WTC11 (cell line): ENCODE measurements around the gene SRXN1. TPM values are rescaled to one million over a fixed set of nuclear protein-coding genes. Genes with fewer than 3 reads are reported as not detected.

Experiments
- ATAC-seq: fragments of 200-7000 bp; cut with Tn5 transposase; 2 replicates; pipeline ENCODE4 v1.10.0; 2021; ENCODE audit warnings: mild to moderate bottlenecking, moderate library complexity
- CTCF ChIA-PET: fragments of 300-600 bp; sonication (Branson Sonifier 250); formaldehyde crosslinking; loops from one replicate; lab custom pipeline; 2021; ENCODE audit warnings: antibody characterized with exemption; lab: Charles Lee
- POLR2A ChIA-PET: fragments of 350-600 bp; sonication (Branson Sonifier 250); formaldehyde crosslinking; loops from one replicate; lab custom pipeline; 2021; ENCODE audit warnings: antibody characterized with exemption; lab: Charles Lee
- DNase-seq: peaks from one replicate; pipeline ENCODE4 v3.0.0; 2021; ENCODE audit warnings: low spot score
- H3K27ac Mint-ChIP-seq: 2 replicates; pipeline ENCODE4 v1.8.0; 2021; ENCODE audit warnings: mixed read lengths
- H3K27me3 Mint-ChIP-seq: 2 replicates; pipeline ENCODE4 v1.8.0; 2021; ENCODE audit warnings: low read depth, mild to moderate bottlenecking, moderate library complexity, mixed read lengths
- H3K36me3 Mint-ChIP-seq: 2 replicates; pipeline ENCODE4 v1.8.0; 2021; ENCODE audit warnings: mixed read lengths
- H3K4me1 Mint-ChIP-seq: 2 replicates; pipeline ENCODE4 v1.8.0; 2022; ENCODE audit warnings: mixed read lengths
- H3K4me3 Mint-ChIP-seq: 2 replicates; pipeline ENCODE4 v1.8.0; 2021; ENCODE audit warnings: mild to moderate bottlenecking, moderate library complexity, mixed read lengths
- H3K9me3 Mint-ChIP-seq: 2 replicates; pipeline ENCODE4 v1.8.0; 2021; ENCODE audit warnings: mixed read lengths
- AR ChIP-seq: fragments of 250-450 bp; sonication (Bioruptor Pico); IDR thresholded peaks from 2 replicates; pipeline ENCODE4 v1.9.0; 2021; ENCODE audit warnings: mild to moderate bottlenecking
- ATF2 ChIP-seq: sonication (generic); formaldehyde crosslinking; IDR thresholded peaks from 2 replicates; pipeline ENCODE4 v1.8.1; 2022; ENCODE audit warnings: low read depth, missing genetic modification reagents, borderline replicate concordance
- CBFB ChIP-seq: sonication (generic); formaldehyde crosslinking; IDR thresholded peaks from 2 replicates; pipeline ENCODE4 v1.8.1; 2022; ENCODE audit warnings: mild to moderate bottlenecking, low read depth, missing genetic modification reagents
- E2F4 ChIP-seq: sonication (generic); formaldehyde crosslinking; IDR thresholded peaks from 2 replicates; pipeline ENCODE4 v1.8.1; 2022; ENCODE audit warnings: low read depth, mild to moderate bottlenecking, moderate library complexity, missing genetic modification reagents, borderline replicate concordance
- ETV6 ChIP-seq: sonication (generic); formaldehyde crosslinking; IDR thresholded peaks from 2 replicates; pipeline ENCODE4 v1.8.1; 2022; ENCODE audit warnings: mild to moderate bottlenecking, missing genetic modification reagents
- KAT7 ChIP-seq: sonication (generic); formaldehyde crosslinking; IDR thresholded peaks from 2 replicates; pipeline ENCODE4 v1.8.1; 2023; ENCODE audit warnings: missing genetic modification reagents, mild to moderate bottlenecking, borderline replicate concordance
- MXD4 ChIP-seq: fragments of 250-450 bp; sonication (Bioruptor Pico); IDR thresholded peaks from 2 replicates; pipeline ENCODE4 v1.8.0; 2021; ENCODE audit warnings: mild to moderate bottlenecking, moderate library complexity, borderline replicate concordance
- NFATC4 ChIP-seq: fragments of 250-450 bp; sonication (Bioruptor Pico); IDR thresholded peaks from 2 replicates; pipeline ENCODE4 v1.9.0; 2021; ENCODE audit warnings: mild to moderate bottlenecking
- NFYB ChIP-seq: sonication (generic); formaldehyde crosslinking; conservative IDR thresholded peaks from 2 replicates; pipeline ENCODE4 v1.8.0; 2022; ENCODE audit warnings: low read depth, missing genetic modification reagents
- NR2C2 ChIP-seq: sonication (generic); formaldehyde crosslinking; IDR thresholded peaks from 2 replicates; pipeline ENCODE4 v1.8.0; 2022; ENCODE audit warnings: mild to moderate bottlenecking, missing genetic modification reagents
- OVOL2 ChIP-seq: fragments of 250-450 bp; sonication (Bioruptor Pico); IDR thresholded peaks from 2 replicates; pipeline ENCODE4 v1.9.0; 2021; ENCODE audit warnings: mild to moderate bottlenecking, borderline replicate concordance
- PRRX2 ChIP-seq: fragments of 250-450 bp; sonication (Bioruptor Pico); IDR thresholded peaks from 2 replicates; pipeline ENCODE4 v1.8.0; 2021; ENCODE audit warnings: mild to moderate bottlenecking
- RORB ChIP-seq: fragments of 250-450 bp; sonication (Bioruptor Pico); IDR thresholded peaks from 2 replicates; pipeline ENCODE4 v1.9.0; 2021; ENCODE audit warnings: mild to moderate bottlenecking
- SP1 ChIP-seq: sonication (generic); formaldehyde crosslinking; conservative IDR thresholded peaks from 2 replicates; pipeline ENCODE4 v1.8.1; 2022; ENCODE audit warnings: missing genetic modification reagents
- TP53 ChIP-seq: sonication (generic); formaldehyde crosslinking; IDR thresholded peaks from 2 replicates; pipeline ENCODE4 v1.8.1; 2023; ENCODE audit warnings: mild to moderate bottlenecking, missing genetic modification reagents
- ZBTB21 ChIP-seq: sonication (generic); formaldehyde crosslinking; IDR thresholded peaks from 2 replicates; pipeline ENCODE4 v1.8.1; 2023; ENCODE audit warnings: mild to moderate bottlenecking, missing genetic modification reagents, borderline replicate concordance
- ZNF219 ChIP-seq: sonication (generic); formaldehyde crosslinking; IDR thresholded peaks from 2 replicates; pipeline ENCODE4 v1.8.0; 2023; ENCODE audit warnings: missing genetic modification reagents, mild to moderate bottlenecking, borderline replicate concordance
- ZNF317 ChIP-seq: sonication (generic); formaldehyde crosslinking; IDR thresholded peaks from 2 replicates; pipeline ENCODE4 v1.8.1; 2023; ENCODE audit warnings: low read depth, mild to moderate bottlenecking, moderate library complexity, missing genetic modification reagents, borderline replicate concordance
- ZNF396 ChIP-seq: fragments of 250-450 bp; sonication (Bioruptor Pico); IDR thresholded peaks from 2 replicates; pipeline ENCODE4 v1.8.0; 2021; ENCODE audit warnings: mild to moderate bottlenecking, moderate library complexity, borderline replicate concordance
- ZNF416 ChIP-seq: fragments of 250-450 bp; sonication (Bioruptor Pico); IDR thresholded peaks from 2 replicates; pipeline ENCODE4 v1.9.0; 2021; ENCODE audit warnings: mild to moderate bottlenecking, inconsistent platforms
- ZNF425 ChIP-seq: fragments of 250-450 bp; sonication (Bioruptor Pico); conservative IDR thresholded peaks from 2 replicates; pipeline ENCODE4 v1.9.0; 2021; ENCODE audit warnings: mild to moderate bottlenecking
- ZNF532 ChIP-seq: fragments of 250-450 bp; sonication (Bioruptor Pico); IDR thresholded peaks from 2 replicates; pipeline ENCODE4 v1.9.0; 2021; ENCODE audit warnings: mild to moderate bottlenecking, borderline replicate concordance
- ZSCAN18 ChIP-seq: fragments of 250-450 bp; sonication (Bioruptor Pico); IDR thresholded peaks from 2 replicates; pipeline ENCODE4 v2.1.2; 2022; ENCODE audit warnings: mild to moderate bottlenecking, moderate library complexity
- total RNA-seq: library from RNA; stranded (reverse); gene quantifications from 3 replicates; pipeline ENCODE4 v1.2.3, GENCODE V29; 2021

Gene SRXN1
- total RNA-seq, 1 experiment from 2014 or later: 23.0 TPM

- H3K9me3 Mint-ChIP-seq: no peaks in the 10 kb centered on the region
- ChIA-PET CTCF (interaction anchor here (1.1 to 3.9 kb wide), 5 partner anchors 33 to 118 kb away, joined by 5 to 28 read pairs (median 5); no protein-coding TSS in a partner anchor), POLR2A (interaction anchor here (0.5 to 0.8 kb wide), 2 partner anchors 48 to 78 kb away, joined by 3 to 5 read pairs; no protein-coding TSS in a partner anchor)
- ATAC-seq: peak; percentile 92
- DNase-seq: peak; percentile 73
- H3K4me3 Mint-ChIP-seq: peak within 1 kb of the TSS; percentile 62
- H3K27ac Mint-ChIP-seq: no peak within 1 kb of the TSS
- H3K4me1 Mint-ChIP-seq: peaks cover 13% of the 10 kb centered on the region
- no peaks in the 10 kb centered on the region for H3K36me3 Mint-ChIP-seq
- H3K27me3 Mint-ChIP-seq: peaks cover 51% of the 10 kb centered on the region
- TF ChIP-seq RORB (CRISPR knock-in tag) (no peak), ZNF416 (CRISPR knock-in tag) (no peak), PRRX2 (peak; percentile 64; the same call in 1 of the 2 replicates), OVOL2 (no peak), ATF2 (no peak), TP53 (CRISPR knock-in tag) (0 out of 2 replicates have a peak, but pooled peaks have one; percentile 44), CBFB (CRISPR knock-in tag) (no peak), ZNF425 (CRISPR knock-in tag) (no peak), ZSCAN18 (CRISPR knock-in tag) (no peak), MXD4 (no peak), ZNF219 (CRISPR knock-in tag) (no peak), ZNF396 (no peak), NFYB (CRISPR knock-in tag) (peak; percentile 78), ZNF532 (no peak), NFATC4 (CRISPR knock-in tag) (no peak), ZBTB21 (CRISPR knock-in tag) (0 out of 2 replicates have a peak, but pooled peaks have one; percentile 60), ETV6 (CRISPR knock-in tag) (no peak), ZNF317 (CRISPR knock-in tag) (no peak), AR (no peak), KAT7 (CRISPR knock-in tag) (0 out of 2 replicates have a peak, but pooled peaks have one; percentile 16), E2F4 (CRISPR knock-in tag) (peak; percentile 12; the same call in 1 of the 2 replicates), NR2C2 (CRISPR knock-in tag) (no peak), SP1 (CRISPR knock-in tag) (peak; percentile 83)
These were observed 42.6 kb downstream of the SRXN1 start, which contains the start of gene TCF15 for GRCh38 chr20:610130-611046. Gene TCF15 (minus strand): TSS chr20:610309. CDS start chr20:610237, 72 bp downstream.
